Activated B cell treated with CpG ODN at 0.5 μM for 24 hours (primary cell): ENCODE measurements around the gene VPS51. TPM values are rescaled to one million over a fixed set of nuclear protein-coding genes. Genes with fewer than 3 reads are reported as not detected.

Experiments
- ATAC-seq: fragments of 200-7000 bp; cut with Tn5 transposase; one replicate; pipeline ENCODE4 v1.10.0; 2021; ENCODE audit warnings: low read depth, mild to moderate bottlenecking, moderate library complexity
- CTCF ChIA-PET: fragments of 350-600 bp; sonication (Branson Sonifier 250); formaldehyde crosslinking; loops from one replicate; lab custom pipeline; 2021; ENCODE audit warnings: antibody characterized with exemption; lab: Charles Lee
- POLR2A ChIA-PET: fragments of 350-600 bp; sonication (Branson Sonifier 250); formaldehyde crosslinking; loops from one replicate; lab custom pipeline; 2021; ENCODE audit warnings: antibody characterized with exemption; lab: Charles Lee
- DNase-seq: peaks from one replicate; pipeline ENCODE4 v3.0.0; 2022
- H3K27ac Mint-ChIP-seq: one replicate; pipeline ENCODE4 v1.8.0; 2020; ENCODE audit warnings: mixed read lengths
- H3K27me3 Mint-ChIP-seq: one replicate; pipeline ENCODE4 v1.8.0; 2021; ENCODE audit warnings: mixed read lengths
- H3K36me3 Mint-ChIP-seq: one replicate; pipeline ENCODE4 v1.8.0; 2021; ENCODE audit warnings: low read depth, mixed read lengths
- H3K4me1 Mint-ChIP-seq: one replicate; pipeline ENCODE4 v1.8.0; 2021; ENCODE audit warnings: mixed read lengths
- H3K4me3 Mint-ChIP-seq: one replicate; pipeline ENCODE4 v1.8.0; 2020; ENCODE audit warnings: mild to moderate bottlenecking, mixed read lengths
- H3K9me3 Mint-ChIP-seq: one replicate; pipeline ENCODE4 v1.8.0; 2020; ENCODE audit warnings: mixed read lengths
- intact Hi-C: fragments of 100-400 bp; cut with micrococcal nuclease; formaldehyde crosslinking; loops from one replicate; pipeline ENCODE4 v1.15.1; 2024
- total RNA-seq: library from RNA; stranded (reverse); gene quantifications from 2 replicates; pipeline ENCODE4 v1.2.3, GENCODE V29; 2022
- TF ChIP-seq, protein P1 (sequence below): fragments of 200-600 bp; IDR thresholded peaks from one replicate; pipeline ENCODE4 v1.8.0; 2022; ENCODE audit warnings: antibody characterized with exemption, mild to moderate bottlenecking

VPS51 gene
- total RNA-seq, 1 donor from 2014 or later, result 243 TPM

DNA sequence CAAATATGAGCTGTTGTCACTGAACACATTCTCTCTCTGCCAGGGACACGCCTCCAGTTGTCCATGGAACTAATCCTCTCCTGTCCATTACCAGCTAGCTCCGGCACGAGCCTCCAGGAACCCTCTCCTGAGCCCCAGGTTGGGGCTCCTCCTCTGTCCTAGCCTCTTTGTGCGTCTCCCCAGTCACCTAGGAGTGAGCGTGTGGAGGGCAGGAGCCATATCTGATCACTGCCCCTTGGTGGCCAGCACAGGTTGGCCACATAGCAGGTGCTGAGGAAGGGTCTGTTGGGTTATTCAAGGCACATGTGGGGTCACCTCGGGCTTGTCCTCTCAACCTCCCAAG is 35.9 kb downstream of the VPS51 start:
- DNase-seq, result no peak
- intact Hi-C loops, result loop anchor here (1.0 to 5.0 kb wide), 8 partner anchors 10 to 440 kb away; partner anchors contain the start of genes ATG2A, CAPN1, DPF2 and FAM89B
- Mint-ChIP-seq H3K9me3 (no peaks in the 10 kb centered on the region), H3K36me3 (peaks cover 80% of the 10 kb centered on the region), H3K4me1 (peaks cover 63% of the 10 kb centered on the region), H3K4me3 (peak overlapping the region; percentile 99), H3K27ac (peak overlapping the region; percentile 99), H3K27me3 (no peaks in the 10 kb centered on the region)
- TF ChIP-seq, protein P1, sequence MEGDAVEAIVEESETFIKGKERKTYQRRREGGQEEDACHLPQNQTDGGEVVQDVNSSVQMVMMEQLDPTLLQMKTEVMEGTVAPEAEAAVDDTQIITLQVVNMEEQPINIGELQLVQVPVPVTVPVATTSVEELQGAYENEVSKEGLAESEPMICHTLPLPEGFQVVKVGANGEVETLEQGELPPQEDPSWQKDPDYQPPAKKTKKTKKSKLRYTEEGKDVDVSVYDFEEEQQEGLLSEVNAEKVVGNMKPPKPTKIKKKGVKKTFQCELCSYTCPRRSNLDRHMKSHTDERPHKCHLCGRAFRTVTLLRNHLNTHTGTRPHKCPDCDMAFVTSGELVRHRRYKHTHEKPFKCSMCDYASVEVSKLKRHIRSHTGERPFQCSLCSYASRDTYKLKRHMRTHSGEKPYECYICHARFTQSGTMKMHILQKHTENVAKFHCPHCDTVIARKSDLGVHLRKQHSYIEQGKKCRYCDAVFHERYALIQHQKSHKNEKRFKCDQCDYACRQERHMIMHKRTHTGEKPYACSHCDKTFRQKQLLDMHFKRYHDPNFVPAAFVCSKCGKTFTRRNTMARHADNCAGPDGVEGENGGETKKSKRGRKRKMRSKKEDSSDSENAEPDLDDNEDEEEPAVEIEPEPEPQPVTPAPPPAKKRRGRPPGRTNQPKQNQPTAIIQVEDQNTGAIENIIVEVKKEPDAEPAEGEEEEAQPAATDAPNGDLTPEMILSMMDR, result no peak
- CTCF ChIA-PET, result interaction anchor here (0.9 to 8.6 kb wide), 7 partner anchors 11 to 130 kb away, joined by 3 to 54 read pairs (median 7); partner anchors contain the start of genes CAPN1, FAU, MRPL49 and POLA2
- ATAC-seq, result no peak
- POLR2A ChIA-PET, result interaction anchor here (0.8 to 13.5 kb wide), 18 partner anchors 13 to 728 kb away, joined by 3 to 546 read pairs (median 6); partner anchors contain the start of genes ARL2, CAPN1, FAU and MALAT1

DNA sequence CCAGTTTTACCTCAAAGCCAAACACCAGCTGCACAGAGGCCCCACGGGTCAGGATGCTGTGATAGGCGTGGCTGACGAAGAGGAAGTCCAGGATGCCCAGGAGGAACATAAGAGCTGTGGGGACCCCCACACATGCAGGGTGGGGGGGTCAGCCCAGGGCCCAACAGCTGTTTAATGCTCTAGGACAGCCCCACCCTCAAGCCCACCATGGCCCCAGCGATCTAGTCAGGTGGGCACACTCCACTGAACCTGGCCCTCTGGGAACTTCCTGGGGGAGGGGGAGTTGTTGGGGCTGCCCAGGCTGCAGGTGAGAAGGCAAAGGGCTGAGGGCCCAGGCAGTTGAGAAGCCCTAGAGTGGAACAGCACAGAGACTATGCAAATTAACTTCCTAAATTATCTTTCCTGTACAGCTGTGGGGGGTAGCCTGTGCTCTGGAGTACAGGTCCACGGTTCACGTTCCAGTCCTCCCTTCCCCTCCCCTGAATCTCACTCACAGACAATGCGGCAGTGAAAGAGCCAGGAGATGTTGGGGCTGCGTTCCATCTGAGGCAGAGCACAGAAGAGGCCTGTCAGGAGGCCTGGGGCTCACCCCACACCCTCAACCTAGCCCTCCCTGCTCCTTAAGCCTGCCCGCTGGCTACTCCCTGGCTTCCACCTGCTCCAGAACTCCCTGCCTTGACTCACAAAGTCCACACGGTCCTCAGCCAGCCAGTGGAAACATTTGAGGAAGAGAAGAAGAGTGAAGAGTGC is 36.4 kb downstream of the VPS51 start:
- TF ChIP-seq, protein P1, result no peak
- peak overlapping the region; percentile 99 for H3K4me3 Mint-ChIP-seq
- H3K4me1 Mint-ChIP-seq, result peaks cover 67% of the 10 kb centered on the region
- H3K27me3 Mint-ChIP-seq, result no peaks in the 10 kb centered on the region
- H3K9me3 Mint-ChIP-seq, result no peaks in the 10 kb centered on the region
- ATAC-seq (peak; percentile 56), DNase-seq (peak; percentile 67)
- ChIA-PET CTCF (interaction anchor here (0.9 to 8.6 kb wide), 8 partner anchors 11 to 130 kb away, joined by 3 to 54 read pairs (median 9); partner anchors contain the start of genes CAPN1, FAU, MRPL49 and POLA2), POLR2A (interaction anchor here (0.5 to 13.5 kb wide), 20 partner anchors 12 to 920 kb away, joined by 3 to 546 read pairs (median 5); partner anchors contain the start of genes ARL2, CAPN1, FAU and MALAT1)
- intact Hi-C loops, result loop anchor here (1.0 to 5.0 kb wide), 8 partner anchors 10 to 440 kb away; partner anchors contain the start of genes ATG2A, CAPN1, DPF2 and FAM89B
- peaks cover 75% of the 10 kb centered on the region for H3K36me3 Mint-ChIP-seq
- peak overlapping the region; percentile 99 for H3K27ac Mint-ChIP-seq

DNA sequence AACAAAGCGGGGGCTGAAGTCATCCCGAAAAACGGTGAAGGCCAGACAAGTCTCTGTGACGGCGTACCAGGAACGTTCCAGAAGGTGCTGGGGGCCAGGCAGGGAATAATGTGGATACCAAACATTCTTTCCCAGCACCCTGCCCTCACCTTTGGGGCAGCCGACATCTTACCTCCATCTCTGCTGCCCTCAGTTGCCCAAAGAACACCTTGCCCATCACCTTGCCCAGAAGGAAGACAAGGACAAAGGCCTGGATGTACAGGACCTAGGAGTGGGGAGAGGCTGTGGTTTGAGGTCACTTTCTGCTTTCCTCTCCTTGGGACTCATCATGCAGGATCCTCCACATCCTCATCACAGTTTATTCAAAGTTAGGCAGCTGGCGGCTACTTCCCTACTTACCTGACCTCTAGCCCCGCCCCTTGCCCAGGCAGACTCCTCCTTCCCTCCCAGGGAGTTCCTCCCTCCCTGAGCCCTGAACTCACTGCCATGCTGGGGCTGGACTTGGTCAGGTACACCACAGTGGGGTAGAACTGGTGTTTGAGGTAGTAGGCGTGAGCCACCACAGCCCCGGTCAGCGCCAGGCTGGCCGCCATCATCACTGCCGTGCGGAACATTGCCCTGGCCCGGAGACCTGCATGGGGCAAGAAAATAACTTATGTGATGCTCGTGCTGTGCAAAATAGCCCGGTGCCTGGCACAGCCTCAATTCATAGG is 37.1 kb downstream of the VPS51 start:
- H3K9me3 Mint-ChIP-seq, result no peaks in the 10 kb centered on the region
- peaks cover 68% of the 10 kb centered on the region for H3K36me3 Mint-ChIP-seq
- H3K4me3 Mint-ChIP-seq, result peak overlapping the region; percentile 99
- intact Hi-C loops, result loop anchor here (1.0 to 5.0 kb wide), 8 partner anchors 11 to 439 kb away; partner anchors contain the start of genes ATG2A, CAPN1, DPF2 and FAM89B
- ChIA-PET POLR2A (interaction anchor here (0.5 to 13.5 kb wide), 23 partner anchors 12 to 919 kb away, joined by 3 to 546 read pairs (median 6); partner anchors contain the start of genes ARL2, CAPN1, CDCA5 and FAU), CTCF (interaction anchor here (1.7 to 8.6 kb wide), 5 partner anchors 11 to 129 kb away, joined by 5 to 54 read pairs (median 11); partner anchors contain the start of genes CAPN1, FAU, MRPL49 and POLA2)
- ATAC-seq (peak; percentile 13), DNase-seq (peak; percentile 67)
- peak overlapping the region; percentile 99 for H3K27ac Mint-ChIP-seq
- TF ChIP-seq, protein P1, result no peak
- peaks cover 70% of the 10 kb centered on the region for H3K4me1 Mint-ChIP-seq
- H3K27me3 Mint-ChIP-seq, result no peaks in the 10 kb centered on the region

DNA sequence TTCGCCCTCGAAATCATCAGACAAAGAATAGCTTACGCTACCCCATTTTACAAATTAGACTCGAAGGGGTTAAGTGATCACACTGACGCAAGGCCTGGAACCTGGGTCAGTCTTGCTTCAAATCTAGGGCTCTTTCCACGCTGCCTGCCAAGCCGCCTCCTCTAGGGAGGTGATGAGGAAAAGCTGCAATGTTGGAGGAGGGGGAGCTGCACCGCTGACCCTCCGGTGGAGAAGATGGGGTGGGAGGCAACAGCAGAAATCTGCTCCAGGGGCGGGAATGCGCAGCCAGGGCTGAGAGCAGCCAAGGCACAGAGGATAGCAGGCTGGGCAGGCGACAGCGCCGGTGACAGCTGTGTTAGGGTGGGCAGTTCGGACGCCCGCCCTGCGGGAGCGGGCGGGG is 37.7 kb downstream of the VPS51 start:
- peaks cover 67% of the 10 kb centered on the region for H3K4me1 Mint-ChIP-seq
- H3K27me3 Mint-ChIP-seq, result no peaks in the 10 kb centered on the region
- ChIA-PET CTCF (interaction anchor here (2.0 to 8.6 kb wide), 3 partner anchors 12 to 47 kb away, joined by 11 to 54 read pairs (median 11); partner anchors contain the start of genes CAPN1, FAU and MRPL49), POLR2A (interaction anchor here (0.7 to 13.5 kb wide), 18 partner anchors 11 to 365 kb away, joined by 3 to 546 read pairs (median 8); partner anchors contain the start of genes ARL2, CAPN1, CDCA5 and FAU)
- H3K36me3 Mint-ChIP-seq, result peaks cover 62% of the 10 kb centered on the region
- no peak for ATAC-seq
- intact Hi-C loops, result loop anchor here (5.0 kb wide), 3 partner anchors 199 to 439 kb away; partner anchors contain the start of genes DPF2, FAM89B, SF1 and ZNRD2
- H3K4me3 Mint-ChIP-seq, result peak overlapping the region; percentile 99
- TF ChIP-seq, protein P1, result no peak
- DNase-seq, result no peak
- no peaks in the 10 kb centered on the region for H3K9me3 Mint-ChIP-seq
- H3K27ac Mint-ChIP-seq, result peak overlapping the region; percentile 99
